Mesodermal cell (in vitro differentiated cells): ENCODE data around the gene PIGR.

Source experiments
- H3K27ac ChIP-seq: 2 replicates; pipeline ENCODE4 v1.7.0; 2013; ENCODE audit warnings: mild to moderate bottlenecking, low read depth, low read length, moderate library complexity; ENCODE audit not compliant: severe bottlenecking
- H3K36me3 ChIP-seq: 2 replicates; pipeline ENCODE4 v1.7.1; 2013; ENCODE audit warnings: mild to moderate bottlenecking, low read length, moderate library complexity; ENCODE audit not compliant: control insufficient read depth, insufficient read depth
- H3K4me1 ChIP-seq: one replicate; pipeline ENCODE4 v1.7.1; 2013; ENCODE audit warnings: mild to moderate bottlenecking, low read length; ENCODE audit not compliant: insufficient read depth, control insufficient read depth, poor library complexity, severe bottlenecking
- H3K4me3 ChIP-seq: 2 replicates; pipeline ENCODE4 v1.7.0; 2013; ENCODE audit warnings: low read length, control low read depth, mild to moderate bottlenecking; ENCODE audit not compliant: insufficient read depth, poor library complexity, severe bottlenecking; ENCODE audit errors: extremely low read depth
- H3K9me3 ChIP-seq: 2 replicates; pipeline ENCODE4 v1.7.1; 2013; ENCODE audit warnings: mild to moderate bottlenecking, low read length, moderate library complexity; ENCODE audit not compliant: control insufficient read depth
- WGBS, 2 experiments: methylation state at CpG; one replicate each; pipeline ENCODE4 v1.1.5; 2013; ENCODE audit warnings: missing lambda C conversion rate in 2 of 2; ENCODE audit not compliant: insufficient coverage in 2 of 2; 5-methylcytosine and 5-hydroxymethylcytosine counted together

The PIGR gene

DNA sequence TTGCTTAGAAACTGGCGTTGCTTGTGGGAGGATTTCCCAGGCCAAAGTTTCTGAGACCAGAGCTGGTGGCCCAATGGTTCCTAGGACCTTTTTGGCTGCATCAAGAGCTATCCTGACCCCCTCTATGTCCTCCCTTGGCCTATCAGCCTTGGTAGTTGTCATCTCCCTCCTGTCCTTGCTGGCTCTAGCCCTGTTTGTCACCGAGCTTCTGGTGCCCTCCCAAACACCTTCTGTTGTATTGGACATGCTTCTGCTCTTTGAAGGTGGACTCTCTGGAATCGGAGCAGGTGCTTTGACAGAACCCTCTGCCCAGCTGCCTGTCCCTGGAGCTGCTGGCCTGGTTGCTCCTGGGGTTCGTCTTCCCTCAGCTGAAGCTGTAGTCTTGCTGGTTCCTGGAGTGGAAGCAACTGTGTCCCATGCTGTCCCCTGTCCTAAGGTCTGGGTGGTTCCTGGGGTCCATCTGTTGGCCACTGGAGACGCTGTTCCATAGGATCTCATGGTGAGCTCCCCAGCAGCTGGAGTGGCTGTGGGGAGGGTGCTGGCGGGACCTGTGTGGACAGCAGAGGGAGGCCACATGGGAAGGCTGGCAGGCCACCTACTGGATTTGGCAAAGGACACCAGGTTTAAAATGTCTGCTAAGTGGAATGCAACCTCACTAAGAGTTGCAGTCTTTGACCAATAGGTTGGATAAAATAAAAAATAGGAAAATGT is 14.6 kb upstream of the PIGR start:
- H3K4me3 ChIP-seq = no peak overlapping the region
- no peaks in the 10 kb centered on the region for H3K9me3 ChIP-seq
- H3K4me1 ChIP-seq = no peaks in the 10 kb centered on the region
- WGBS, 2 experiments = 91 to 92% methylated on average over 5 to 6 of the region's 6 CpGs
- H3K36me3 ChIP-seq = no peaks in the 10 kb centered on the region
- no peak overlapping the region for H3K27ac ChIP-seq

DNA sequence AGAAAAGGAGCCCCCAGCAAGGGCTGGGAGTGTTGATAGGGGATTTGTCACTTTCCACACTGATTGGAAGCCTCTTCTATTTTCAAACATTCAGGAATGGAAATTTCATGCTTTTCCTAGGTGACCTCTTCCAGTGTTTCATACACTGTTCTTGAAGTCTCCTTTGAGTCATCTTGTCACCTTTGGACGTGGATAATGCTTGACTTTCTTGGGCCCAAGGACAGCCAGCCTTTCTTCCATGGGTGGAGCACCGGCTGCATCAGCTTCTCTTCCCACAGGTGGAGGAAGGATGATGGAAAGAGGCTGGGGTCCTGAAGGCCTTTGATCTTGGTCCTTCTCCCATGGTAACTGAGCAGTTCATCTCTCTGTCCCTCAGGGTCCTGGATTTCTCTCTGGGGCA is 11.9 kb upstream of the PIGR start:
- Histone ChIP-seq H3K9me3 (no peaks in the 10 kb centered on the region), H3K36me3 (no peaks in the 10 kb centered on the region), H3K4me1 (no peaks in the 10 kb centered on the region), H3K4me3 (no peak overlapping the region), H3K27ac (no peak overlapping the region)
- 100% methylated on average over 2 of the region's 2 CpGs; no CpG with 5 or more reads in 1 of the 2 experiments for WGBS, 2 experiments

DNA sequence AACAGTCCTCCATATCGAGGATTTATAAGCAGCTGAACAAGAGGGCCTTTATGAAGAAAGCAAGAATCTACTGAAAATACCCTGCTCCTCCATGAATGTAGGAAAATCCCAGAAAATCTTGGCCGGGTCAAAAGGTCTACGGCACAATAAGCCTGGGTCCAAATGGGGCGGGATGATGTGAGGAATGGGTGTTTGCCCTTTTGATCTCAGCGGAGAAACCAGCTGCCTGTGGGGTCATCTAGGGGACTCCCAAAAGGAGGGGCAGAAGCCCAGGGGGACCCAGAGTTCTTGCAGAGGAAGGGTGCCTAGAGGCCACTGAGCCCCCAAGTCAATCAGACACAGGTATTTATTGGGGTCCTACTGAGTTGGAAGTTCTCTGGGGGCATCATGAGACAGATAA is 11.4 kb upstream of the PIGR start:
- Histone ChIP-seq H3K4me1 (no peaks in the 10 kb centered on the region), H3K36me3 (no peaks in the 10 kb centered on the region), H3K27ac (no peak overlapping the region), H3K4me3 (no peak overlapping the region), H3K9me3 (no peaks in the 10 kb centered on the region)
- WGBS, 2 experiments = 89 to 100% methylated on average over 4 to 5 of the region's 5 CpGs

DNA sequence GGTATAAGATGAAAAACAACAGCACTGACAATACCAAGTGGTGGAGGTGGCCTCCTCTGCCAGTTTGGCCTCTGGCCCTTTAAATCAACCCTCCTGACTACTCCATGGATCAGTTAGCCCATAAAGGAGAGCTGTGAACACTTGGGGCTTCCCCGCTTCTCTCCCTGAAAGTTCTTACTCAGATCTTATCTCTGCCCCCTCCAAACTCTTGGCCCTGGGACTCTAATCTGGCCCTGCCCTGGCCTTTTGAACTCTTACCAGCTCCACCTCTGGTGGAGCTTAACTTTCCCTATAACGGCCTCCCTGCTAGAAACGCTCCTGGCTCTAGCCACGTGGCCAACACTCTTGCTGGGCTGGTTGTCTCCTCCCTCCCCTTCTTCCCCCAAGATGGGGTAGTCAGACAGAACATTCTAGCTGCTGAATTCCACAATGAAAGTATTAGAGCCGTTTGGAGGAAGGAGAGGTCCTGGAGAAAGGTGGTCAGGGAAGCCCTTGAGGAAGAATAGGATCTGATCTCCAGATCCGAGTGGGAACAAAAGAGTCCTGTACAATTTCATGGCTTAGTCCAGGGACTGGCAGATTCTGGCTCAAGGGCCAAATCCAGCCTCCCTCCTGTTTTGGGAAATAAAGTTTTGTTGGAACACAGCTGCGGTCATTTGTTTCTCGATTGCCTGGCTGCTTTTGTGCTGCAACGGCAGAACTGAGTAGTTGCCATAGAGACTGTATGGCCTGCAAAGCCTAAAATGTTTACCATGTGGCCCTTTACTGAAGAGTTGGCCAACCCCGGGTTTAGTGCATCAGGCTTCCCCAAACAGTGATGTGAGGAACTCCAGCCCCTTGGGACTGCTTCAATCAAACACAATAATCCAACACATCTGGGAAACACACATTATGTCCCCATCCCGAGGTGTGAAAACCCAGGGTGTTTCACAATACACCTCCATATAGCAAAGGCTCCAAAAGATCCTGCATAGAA is 9.5 kb upstream of the PIGR start:
- H3K27ac ChIP-seq = no peak overlapping the region
- no peaks in the 10 kb centered on the region for H3K36me3 ChIP-seq
- H3K9me3 ChIP-seq = no peaks in the 10 kb centered on the region
- no peak overlapping the region for H3K4me3 ChIP-seq
- WGBS, 2 experiments = 79 to 85% methylated on average over 7 to 8 of the region's 11 CpGs
- H3K4me1 ChIP-seq = no peaks in the 10 kb centered on the region

DNA sequence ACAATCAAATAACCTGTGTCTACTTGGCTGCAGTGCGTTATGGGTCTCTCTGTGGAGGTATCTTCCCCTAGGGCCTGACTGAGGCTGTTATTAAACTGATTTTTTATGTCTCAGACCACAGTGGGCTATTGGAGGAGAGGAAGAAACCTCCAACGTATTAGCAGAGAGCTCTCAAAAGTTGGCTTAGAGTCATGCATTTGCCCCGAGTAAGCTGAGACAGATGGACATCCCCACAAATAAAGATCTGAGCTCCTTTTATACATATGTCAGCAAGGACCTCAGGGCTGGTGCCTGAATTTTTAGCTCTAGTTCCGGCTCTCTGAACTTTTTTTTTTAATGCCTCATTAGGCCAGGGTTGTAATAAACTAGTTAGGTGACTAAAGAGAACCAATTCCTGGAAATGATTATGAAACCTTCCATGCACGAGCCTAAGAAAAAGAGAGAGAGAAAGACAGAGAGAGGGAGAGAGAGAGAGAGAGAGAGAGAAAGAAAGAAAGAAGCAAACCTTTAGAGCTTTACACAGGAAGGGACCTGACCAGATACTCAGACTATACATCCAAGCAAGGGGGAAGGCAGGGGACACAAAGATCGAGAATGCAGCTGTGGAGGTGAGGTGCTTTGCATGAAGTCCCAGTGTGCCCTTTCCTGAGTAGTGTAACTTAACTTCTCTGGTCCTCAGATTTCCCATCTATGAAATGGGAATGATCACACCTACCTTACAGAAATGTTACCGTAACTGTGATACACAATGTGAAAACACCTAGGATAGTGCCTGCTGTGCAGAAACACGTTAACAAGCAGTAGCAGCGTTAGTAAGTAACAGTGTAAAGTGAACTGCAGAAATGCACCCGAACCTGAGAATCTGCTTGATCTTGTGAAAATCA is 8.4 kb upstream of the PIGR start:
- H3K9me3 ChIP-seq = no peaks in the 10 kb centered on the region
- no peaks in the 10 kb centered on the region for H3K36me3 ChIP-seq
- no peaks in the 10 kb centered on the region for H3K4me1 ChIP-seq
- WGBS, 2 experiments = 88 to 95% methylated on average over 8 of the region's 10 CpGs
- no peak overlapping the region for H3K27ac ChIP-seq
- no peak overlapping the region for H3K4me3 ChIP-seq

DNA sequence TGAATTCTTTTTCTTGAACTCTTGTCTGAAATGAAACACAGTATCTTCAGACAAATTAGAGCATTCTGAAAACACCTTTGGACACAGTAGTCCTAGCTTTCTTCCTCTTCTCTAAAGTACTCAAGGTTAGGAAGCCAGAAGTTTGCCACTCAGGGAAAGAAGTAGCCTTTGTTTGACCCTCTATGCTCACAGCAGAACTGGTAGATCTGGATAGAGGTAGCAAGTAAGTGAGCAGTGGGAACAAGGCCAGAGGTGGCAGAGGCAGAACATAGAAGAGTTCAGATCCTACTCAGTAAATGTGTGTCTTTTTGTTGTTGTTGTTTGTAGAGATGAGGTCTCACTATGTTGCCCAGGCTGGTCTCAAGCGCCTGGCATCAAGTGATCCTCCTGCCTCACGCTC is 7.4 kb upstream of the PIGR start:
- Histone ChIP-seq H3K4me3 (no peak overlapping the region), H3K9me3 (no peaks in the 10 kb centered on the region), H3K36me3 (no peaks in the 10 kb centered on the region), H3K4me1 (no peaks in the 10 kb centered on the region), H3K27ac (no peak overlapping the region)
- 89 to 100% methylated on average over 2 of the region's 2 CpGs for WGBS, 2 experiments

DNA sequence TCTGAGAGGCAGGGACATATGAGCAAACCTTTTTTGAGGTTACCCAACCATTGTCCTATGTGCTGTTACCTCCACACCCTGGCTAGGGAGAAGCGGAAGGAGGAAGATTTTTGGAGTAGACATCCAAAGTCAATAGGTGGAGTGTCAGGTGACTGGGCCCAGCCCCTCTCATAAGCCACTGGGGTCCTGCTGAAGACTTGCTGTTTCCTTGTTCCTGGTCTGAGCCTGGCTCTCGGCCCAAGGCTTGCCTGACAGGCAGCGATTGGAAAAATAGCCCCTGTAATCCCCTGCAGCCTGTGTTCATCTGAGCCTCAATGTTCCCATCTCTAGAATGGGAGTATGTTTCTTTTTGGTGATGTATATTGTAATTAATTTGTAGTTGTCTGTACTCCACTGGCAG is 6.9 kb upstream of the PIGR start:
- H3K27ac ChIP-seq = no peak overlapping the region
- 94 to 100% methylated on average over 3 of the region's 3 CpGs for WGBS, 2 experiments

DNA sequence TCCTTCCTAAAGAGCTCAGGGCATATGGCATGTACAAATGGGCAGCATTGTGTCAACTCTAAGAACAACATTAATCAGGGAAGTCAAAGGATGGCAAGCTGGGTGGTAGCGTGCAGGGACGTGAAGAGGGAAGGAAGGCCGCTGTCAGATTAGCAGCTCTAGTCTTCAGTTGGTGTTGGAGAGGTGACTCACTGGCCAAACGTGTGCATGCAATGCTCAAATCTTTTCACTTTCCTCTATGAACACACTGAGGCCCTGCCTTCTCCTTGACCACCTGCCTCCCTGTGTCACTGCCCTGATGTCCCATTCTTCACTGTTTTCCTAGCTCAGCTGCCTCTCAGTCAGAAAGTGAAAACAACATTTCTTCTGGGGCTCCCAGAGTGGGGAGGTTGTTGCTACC is 5.9 kb upstream of the PIGR start:
- H3K9me3 ChIP-seq = no peaks in the 10 kb centered on the region
- H3K4me1 ChIP-seq = no peaks in the 10 kb centered on the region
- H3K4me3 ChIP-seq = no peak overlapping the region
- H3K36me3 ChIP-seq = no peaks in the 10 kb centered on the region
- H3K27ac ChIP-seq = no peak overlapping the region
- WGBS, 2 experiments = 77 to 94% methylated on average over 3 of the region's 4 CpGs

More for the DNA sequence above, 6.9 kb upstream of the PIGR start:
- Histone ChIP-seq H3K9me3 (no peaks in the 10 kb centered on the region), H3K36me3 (no peaks in the 10 kb centered on the region), H3K4me1 (no peaks in the 10 kb centered on the region), H3K4me3 (no peak overlapping the region)

DNA sequence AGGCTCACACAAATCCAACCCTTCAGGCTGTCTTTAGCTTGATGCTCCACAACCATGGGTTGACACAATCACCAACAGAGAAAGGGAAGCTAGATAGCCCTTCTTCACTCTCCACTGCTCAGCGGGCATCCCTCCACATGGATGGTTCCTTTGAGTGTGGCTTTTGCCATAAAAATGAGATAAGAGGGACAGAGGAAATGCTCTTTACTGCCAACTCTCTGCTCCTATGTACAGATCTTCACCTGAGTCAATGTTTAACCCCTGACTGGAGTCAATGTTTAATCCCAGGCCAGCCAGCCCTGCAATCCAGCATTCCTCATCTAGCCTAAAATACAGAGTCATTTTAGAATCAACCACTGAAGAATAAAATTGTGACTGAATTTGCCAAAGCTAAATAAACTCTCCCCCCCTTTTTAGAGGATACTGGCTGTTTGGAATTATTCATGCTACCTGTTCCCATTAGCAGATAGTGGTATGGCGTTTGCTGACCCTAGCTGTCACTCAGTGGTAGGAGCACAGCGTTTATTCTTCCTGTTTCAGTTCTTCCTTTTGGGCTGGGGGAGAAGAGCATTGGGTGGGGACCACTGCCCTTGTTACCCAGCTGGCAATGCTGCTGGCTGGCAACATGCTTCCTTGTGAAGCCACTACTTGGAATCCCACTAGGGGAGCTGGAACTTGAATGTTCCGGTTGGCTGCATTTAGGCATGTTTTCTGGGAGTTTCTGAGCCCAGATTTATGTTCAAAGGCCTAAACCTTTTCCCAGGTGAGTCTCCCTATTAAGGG is 5.2 kb upstream of the PIGR start:
- Histone ChIP-seq H3K9me3 (no peaks in the 10 kb centered on the region), H3K4me3 (no peak overlapping the region), H3K27ac (no peak overlapping the region), H3K4me1 (no peaks in the 10 kb centered on the region), H3K36me3 (no peaks in the 10 kb centered on the region)
- WGBS, 2 experiments = 89 to 94% methylated on average over 2 to 3 of the region's 4 CpGs

DNA sequence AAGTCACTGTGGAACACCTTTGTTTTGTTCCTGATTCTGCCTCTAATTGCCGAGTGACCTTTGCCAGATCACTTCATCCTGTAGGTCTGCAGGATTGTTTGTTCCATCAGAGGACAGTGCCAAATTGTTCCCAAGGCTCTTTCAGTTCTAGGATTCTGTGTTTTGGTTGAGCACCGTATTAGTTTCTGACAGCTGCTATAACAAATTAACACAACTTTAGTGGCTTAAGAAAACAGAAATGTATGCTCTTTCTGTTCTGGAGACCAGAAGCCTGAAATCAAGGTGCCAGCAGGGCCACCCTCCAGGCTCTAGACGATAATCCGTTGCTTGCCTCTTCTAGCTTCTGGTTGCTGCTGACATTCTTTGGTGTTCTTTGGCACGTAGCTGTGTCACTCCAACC is 3.4 kb upstream of the PIGR start:
- H3K9me3 ChIP-seq = no peaks in the 10 kb centered on the region
- no peaks in the 10 kb centered on the region for H3K36me3 ChIP-seq
- no peak overlapping the region for H3K27ac ChIP-seq
- no peak overlapping the region for H3K4me3 ChIP-seq
- 92 to 98% methylated on average over 4 of the region's 5 CpGs for WGBS, 2 experiments
- no peaks in the 10 kb centered on the region for H3K4me1 ChIP-seq
